Measurements from ENCODE around the gene ABCA1. TPM values are rescaled to one million over a fixed set of nuclear protein-coding genes. Genes with fewer than 3 reads are reported as not detected.

ABCA1 gene
- total RNA-seq, 6 experiments from 2014 or later = 9.1 to 16.5 (median 9.4) TPM

DNA sequence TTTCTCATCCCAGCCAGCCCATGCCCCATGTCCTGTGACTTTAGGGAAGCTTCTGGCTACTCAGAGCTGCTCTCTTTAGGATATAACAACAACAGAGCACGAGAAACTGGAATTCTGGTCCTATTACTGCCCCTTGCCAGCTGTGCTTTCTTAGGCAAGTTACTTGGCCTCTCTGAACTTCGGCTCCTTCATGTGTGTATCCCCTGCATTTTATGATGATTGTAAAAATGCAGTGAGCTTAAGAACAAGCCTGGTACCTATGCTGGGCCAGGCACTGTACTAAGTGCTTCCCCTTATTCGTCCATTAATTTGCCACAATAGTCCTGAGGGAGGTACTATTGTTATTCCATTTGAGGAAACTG is 54.5 kb downstream of the ABCA1 start:
- peak overlapping the region; percentile 89 for H3K27ac Mint-ChIP-seq

DNA sequence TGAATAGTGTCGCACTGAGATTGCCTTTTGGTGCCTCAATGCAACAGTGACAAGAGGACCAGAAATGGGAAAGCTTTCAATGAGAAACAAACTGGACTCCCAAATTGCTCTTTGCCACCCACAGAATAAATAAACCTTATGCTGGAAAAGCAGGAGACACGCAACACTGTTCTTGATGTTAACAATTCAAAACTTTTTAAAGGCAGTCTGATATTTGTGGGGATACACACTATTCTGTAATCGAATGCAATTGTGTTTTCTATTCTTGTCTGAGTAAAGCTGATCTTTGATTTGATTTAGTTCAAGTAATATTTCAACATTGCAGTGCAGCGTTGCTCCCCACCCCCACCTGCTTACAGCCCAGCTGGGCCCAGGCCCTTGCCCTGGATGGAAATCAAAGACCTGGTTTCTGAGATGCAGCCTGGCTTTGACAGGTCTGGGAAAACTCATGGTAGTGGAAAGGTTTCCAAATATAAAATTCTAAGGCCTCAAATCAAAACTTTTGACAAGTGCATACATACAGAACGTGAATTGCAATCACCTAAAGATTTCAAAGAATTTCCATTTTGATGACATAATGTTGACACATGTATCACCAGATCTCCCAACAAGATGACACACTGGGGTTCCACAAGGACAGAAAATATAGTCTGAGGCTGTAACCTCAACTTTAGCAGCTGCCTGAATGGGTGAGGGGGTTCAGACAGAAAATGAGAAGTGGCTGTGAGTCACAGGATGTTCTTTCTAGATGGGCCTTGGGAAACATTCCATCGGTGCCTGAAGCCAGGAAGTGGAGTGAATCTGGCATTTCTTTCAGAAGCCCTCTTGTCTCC is 55.1 kb downstream of the ABCA1 start:
- H3K27me3 Mint-ChIP-seq (ENCODE audit: insufficient read depth) = no peaks in the 10 kb centered on the region; the same call in 1 of the 2 replicates
- peak overlapping the region; percentile 89 for H3K27ac Mint-ChIP-seq
- DNase-seq = peak; percentile 91
- no peaks in the 10 kb centered on the region for H3K36me3 Mint-ChIP-seq (ENCODE audit: low read depth)
- H3K9me3 Mint-ChIP-seq = no peaks in the 10 kb centered on the region
- TF ChIP-seq, protein P1, sequence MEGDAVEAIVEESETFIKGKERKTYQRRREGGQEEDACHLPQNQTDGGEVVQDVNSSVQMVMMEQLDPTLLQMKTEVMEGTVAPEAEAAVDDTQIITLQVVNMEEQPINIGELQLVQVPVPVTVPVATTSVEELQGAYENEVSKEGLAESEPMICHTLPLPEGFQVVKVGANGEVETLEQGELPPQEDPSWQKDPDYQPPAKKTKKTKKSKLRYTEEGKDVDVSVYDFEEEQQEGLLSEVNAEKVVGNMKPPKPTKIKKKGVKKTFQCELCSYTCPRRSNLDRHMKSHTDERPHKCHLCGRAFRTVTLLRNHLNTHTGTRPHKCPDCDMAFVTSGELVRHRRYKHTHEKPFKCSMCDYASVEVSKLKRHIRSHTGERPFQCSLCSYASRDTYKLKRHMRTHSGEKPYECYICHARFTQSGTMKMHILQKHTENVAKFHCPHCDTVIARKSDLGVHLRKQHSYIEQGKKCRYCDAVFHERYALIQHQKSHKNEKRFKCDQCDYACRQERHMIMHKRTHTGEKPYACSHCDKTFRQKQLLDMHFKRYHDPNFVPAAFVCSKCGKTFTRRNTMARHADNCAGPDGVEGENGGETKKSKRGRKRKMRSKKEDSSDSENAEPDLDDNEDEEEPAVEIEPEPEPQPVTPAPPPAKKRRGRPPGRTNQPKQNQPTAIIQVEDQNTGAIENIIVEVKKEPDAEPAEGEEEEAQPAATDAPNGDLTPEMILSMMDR (IDR thresholded peaks at IDR 0.05) = no peak
- H3K4me3 Mint-ChIP-seq = peak overlapping the region; percentile 30; the same call in 1 of the 2 replicates
- peaks cover 63% of the 10 kb centered on the region for H3K4me1 Mint-ChIP-seq (ENCODE audit: low read depth)

More for the DNA sequence above, 54.5 kb downstream of the ABCA1 start:
- Mint-ChIP-seq H3K36me3 (ENCODE audit: low read depth) (no peaks in the 10 kb centered on the region), H3K27me3 (ENCODE audit: insufficient read depth) (no peaks in the 10 kb centered on the region; the same call in 1 of the 2 replicates), H3K9me3 (no peaks in the 10 kb centered on the region), H3K4me1 (ENCODE audit: low read depth) (peaks cover 57% of the 10 kb centered on the region), H3K4me3 (peak overlapping the region; percentile 30; the same call in 1 of the 2 replicates)
- TF ChIP-seq, protein P1 (IDR thresholded peaks at IDR 0.05) = no peak
- no peak for DNase-seq

DNA sequence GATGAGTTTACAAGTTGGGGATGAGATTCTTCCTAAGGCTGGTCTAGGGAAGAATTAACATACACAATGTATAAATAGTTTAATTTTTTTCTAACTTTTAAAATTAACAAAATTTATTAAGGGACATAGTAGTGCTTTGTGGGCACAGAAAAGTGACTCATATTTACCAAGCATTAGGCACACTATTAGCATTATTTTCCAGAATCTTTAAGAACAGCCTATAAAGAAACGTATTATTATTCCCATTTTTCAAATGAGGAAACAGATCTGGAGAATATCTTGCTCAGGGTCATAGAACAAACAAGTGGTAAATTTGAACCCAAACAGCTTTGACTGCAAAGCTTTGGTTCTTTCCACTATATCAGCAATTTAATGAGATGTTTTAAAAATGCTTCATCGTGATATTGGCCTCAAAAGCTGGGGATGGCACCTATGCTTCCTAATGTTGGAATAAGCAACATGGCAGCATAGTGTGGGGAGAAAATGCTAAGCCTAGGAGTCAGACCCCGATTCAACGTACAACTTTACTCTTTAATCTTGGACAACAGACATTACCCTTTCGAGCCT is 55.9 kb downstream of the ABCA1 start:
- peak overlapping the region; percentile 66 for H3K27ac Mint-ChIP-seq
- TF ChIP-seq, protein P1 (IDR thresholded peaks at IDR 0.05) = no peak
- H3K36me3 Mint-ChIP-seq (ENCODE audit: low read depth) = no peaks in the 10 kb centered on the region
- H3K27me3 Mint-ChIP-seq (ENCODE audit: insufficient read depth) = no peaks in the 10 kb centered on the region; the same call in 1 of the 2 replicates
- no peak overlapping the region for H3K4me3 Mint-ChIP-seq
- H3K9me3 Mint-ChIP-seq = no peaks in the 10 kb centered on the region
- H3K4me1 Mint-ChIP-seq (ENCODE audit: low read depth) = peaks cover 65% of the 10 kb centered on the region
- DNase-seq = no peak

DNA sequence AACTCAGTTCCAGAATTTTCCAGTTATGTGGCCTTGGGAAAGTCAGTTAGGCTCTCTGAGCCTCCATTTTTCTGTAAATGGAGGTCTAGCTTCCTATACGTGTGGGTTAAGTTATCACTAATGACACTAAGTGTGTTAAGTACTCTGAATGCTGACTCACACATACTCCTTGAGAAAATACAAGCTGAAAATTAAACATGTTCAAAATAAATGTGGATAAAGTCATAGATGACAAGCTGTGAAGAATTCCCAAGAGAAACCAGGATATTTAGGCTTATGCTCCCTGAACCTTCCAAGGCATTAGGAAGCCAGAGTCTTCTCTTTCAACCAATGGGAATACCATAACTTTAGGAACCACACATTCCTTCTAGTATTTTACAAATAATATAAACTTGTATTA is 58.1 kb downstream of the ABCA1 start:
- no peaks in the 10 kb centered on the region for H3K36me3 Mint-ChIP-seq (ENCODE audit: low read depth)
- DNase-seq = no peak
- peak overlapping the region; percentile 35; the same call in 1 of the 2 replicates for H3K4me3 Mint-ChIP-seq
- TF ChIP-seq, protein P1 (IDR thresholded peaks at IDR 0.05) = no peak
- H3K9me3 Mint-ChIP-seq = no peaks in the 10 kb centered on the region
- peaks cover 3% of the 10 kb centered on the region; the same call in 1 of the 2 replicates for H3K27me3 Mint-ChIP-seq (ENCODE audit: insufficient read depth)
- peak overlapping the region; percentile 75; the same call in 1 of the 2 replicates for H3K27ac Mint-ChIP-seq
- peaks cover 87% of the 10 kb centered on the region for H3K4me1 Mint-ChIP-seq (ENCODE audit: low read depth)

DNA sequence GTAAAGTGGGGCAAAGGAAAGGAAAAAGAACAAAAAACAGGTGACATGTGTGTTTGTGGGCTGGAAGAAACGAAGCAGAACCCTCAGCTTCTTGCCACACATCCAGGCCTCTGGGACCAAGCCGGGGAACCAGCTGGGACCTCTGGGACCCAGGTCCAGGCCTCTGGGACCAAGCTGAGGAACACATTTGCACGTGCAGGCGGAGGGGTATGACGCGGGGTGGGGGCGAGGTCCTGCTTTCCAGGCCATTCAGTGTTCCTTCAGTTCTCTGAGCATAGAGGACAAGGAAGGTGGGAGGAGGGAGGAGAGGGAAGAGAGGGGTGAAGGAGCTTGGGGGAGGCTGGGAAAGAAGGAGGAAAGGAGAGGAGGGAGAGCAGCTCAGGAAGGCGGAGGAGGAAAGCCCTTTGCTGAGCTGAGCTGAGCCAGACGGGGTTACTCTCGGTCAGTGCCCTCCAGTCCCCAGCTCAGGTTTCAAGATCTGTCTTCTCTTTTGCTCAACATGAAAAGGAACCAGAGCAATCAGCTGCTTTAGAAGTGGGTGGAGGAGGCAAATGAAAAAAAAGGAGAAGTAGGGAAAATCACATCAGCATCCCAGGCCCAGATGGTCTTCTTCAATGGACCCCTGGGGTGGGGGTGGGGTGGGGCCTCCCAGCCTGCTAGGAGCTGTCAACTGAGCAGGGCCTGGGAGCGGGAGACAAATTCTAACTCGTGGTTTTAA is 59.1 kb downstream of the ABCA1 start:
- H3K36me3 Mint-ChIP-seq (ENCODE audit: low read depth) = no peaks in the 10 kb centered on the region
- H3K27ac Mint-ChIP-seq = peak overlapping the region; percentile 75
- DNase-seq = peak; percentile 65
- TF ChIP-seq, protein P1 (IDR thresholded peaks at IDR 0.05) = no peak
- no peaks in the 10 kb centered on the region for H3K9me3 Mint-ChIP-seq
- peaks cover 3% of the 10 kb centered on the region; the same call in 1 of the 2 replicates for H3K27me3 Mint-ChIP-seq (ENCODE audit: insufficient read depth)
- H3K4me3 Mint-ChIP-seq = no peak overlapping the region
- peaks cover 94% of the 10 kb centered on the region for H3K4me1 Mint-ChIP-seq (ENCODE audit: low read depth)
